GM12872 (cell line): ENCODE results near the gene TMC5.

Experiments used
- TF ChIP-seq, protein P1 (sequence below): IDR thresholded peaks from 3 replicates; pipeline ENCODE4 v1.5.1; 2011; ENCODE audit warnings: low read depth, mild to moderate bottlenecking, low read length, moderate library complexity; ENCODE audit not compliant: insufficient read depth

Gene TMC5

GRCh38 chr16:19523184-19523558 is 105.5 kb downstream of the TMC5 start:
- TF ChIP-seq, protein P1, sequence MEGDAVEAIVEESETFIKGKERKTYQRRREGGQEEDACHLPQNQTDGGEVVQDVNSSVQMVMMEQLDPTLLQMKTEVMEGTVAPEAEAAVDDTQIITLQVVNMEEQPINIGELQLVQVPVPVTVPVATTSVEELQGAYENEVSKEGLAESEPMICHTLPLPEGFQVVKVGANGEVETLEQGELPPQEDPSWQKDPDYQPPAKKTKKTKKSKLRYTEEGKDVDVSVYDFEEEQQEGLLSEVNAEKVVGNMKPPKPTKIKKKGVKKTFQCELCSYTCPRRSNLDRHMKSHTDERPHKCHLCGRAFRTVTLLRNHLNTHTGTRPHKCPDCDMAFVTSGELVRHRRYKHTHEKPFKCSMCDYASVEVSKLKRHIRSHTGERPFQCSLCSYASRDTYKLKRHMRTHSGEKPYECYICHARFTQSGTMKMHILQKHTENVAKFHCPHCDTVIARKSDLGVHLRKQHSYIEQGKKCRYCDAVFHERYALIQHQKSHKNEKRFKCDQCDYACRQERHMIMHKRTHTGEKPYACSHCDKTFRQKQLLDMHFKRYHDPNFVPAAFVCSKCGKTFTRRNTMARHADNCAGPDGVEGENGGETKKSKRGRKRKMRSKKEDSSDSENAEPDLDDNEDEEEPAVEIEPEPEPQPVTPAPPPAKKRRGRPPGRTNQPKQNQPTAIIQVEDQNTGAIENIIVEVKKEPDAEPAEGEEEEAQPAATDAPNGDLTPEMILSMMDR: no peak

- TF ChIP-seq, protein P1: no peak
These were observed 106.1 kb downstream of the TMC5 start, which contains the start of gene CCP110 for GRCh38 chr16:19523559-19524355. TSS of gene CCP110 (plus strand) at chr16:19523942. CDS start at chr16:19527882, 3,940 bp downstream.

GRCh38 chr16:19524356-19524615 is 106.6 kb downstream of the TMC5 start:
- TF ChIP-seq, protein P1: no peak

- TF ChIP-seq, protein P1: no peak
These were observed 107.1 kb downstream of the TMC5 start for GRCh38 chr16:19524616-19525384.

- TF ChIP-seq, protein P1: no peak
These were observed 107.7 kb downstream of the TMC5 start for GRCh38 chr16:19525385-19525723.

DNA sequence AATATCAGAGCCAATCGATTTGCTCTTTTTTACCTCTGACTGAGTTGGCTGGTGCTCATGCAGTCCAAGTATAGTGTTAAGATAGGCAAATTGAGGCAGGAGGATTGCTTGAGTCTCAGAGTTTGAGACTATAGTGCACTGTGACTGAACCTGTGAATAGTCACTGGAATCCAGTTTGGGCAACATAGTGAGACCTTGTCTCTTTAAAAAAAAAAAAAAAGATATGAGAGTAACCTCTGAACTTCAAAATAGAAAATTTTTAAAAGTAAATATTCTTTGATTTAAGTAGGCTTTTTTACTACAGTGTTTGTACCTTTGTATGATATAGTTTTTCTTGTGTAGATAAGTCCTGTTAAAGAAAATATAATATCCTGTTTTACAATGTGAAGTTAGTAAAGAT is 109.5 kb downstream of the TMC5 start:
- TF ChIP-seq, protein P1: no peak

GRCh38 chr16:19528666-19529065 is 111.0 kb downstream of the TMC5 start:
- TF ChIP-seq, protein P1: no peak
